CD4-positive, alpha-beta memory T cell (primary cell): ENCODE results near the gene NUP214. TPM values are rescaled to one million over a fixed set of nuclear protein-coding genes. Genes with fewer than 3 reads are reported as not detected.

Experiments used
- CTCF ChIA-PET: fragments of 350-600 bp; sonication (Branson Sonifier 250); formaldehyde crosslinking; loops from one replicate; lab custom pipeline; 2021; ENCODE audit warnings: inconsistent platforms; ENCODE audit not compliant: partially characterized antibody; lab: Charles Lee
- POLR2A ChIA-PET: fragments of 350-600 bp; sonication (Branson Sonifier 250); formaldehyde crosslinking; loops from one replicate; lab custom pipeline; 2021; ENCODE audit not compliant: partially characterized antibody; lab: Charles Lee
- DNase-seq, 5 donors: peaks; one replicate each; pipeline versions ENCODE4 v3.0.0 to v3.0.0-alpha.2; 2020 to 2022; ENCODE audit warnings: mixed read lengths in 1 of 5
- H3K27ac ChIP-seq: one replicate; pipeline ENCODE4 v1.7.0; 2013; ENCODE audit warnings: low read depth, low read length
- H3K27me3 ChIP-seq: 2 replicates; pipeline ENCODE4 v1.7.0; 2013; ENCODE audit warnings: mild to moderate bottlenecking, low read length, moderate library complexity; ENCODE audit not compliant: insufficient read depth
- H3K36me3 ChIP-seq: 2 replicates; pipeline ENCODE4 v1.7.0; 2013; ENCODE audit warnings: mild to moderate bottlenecking, low read length, moderate library complexity; ENCODE audit not compliant: insufficient read depth
- H3K4me1 ChIP-seq: 2 replicates; pipeline ENCODE4 v1.7.0; 2013; ENCODE audit warnings: mild to moderate bottlenecking, low read length, moderate library complexity; ENCODE audit not compliant: insufficient read depth
- H3K4me3 ChIP-seq, 2 donors: one replicate each; pipeline ENCODE4 v1.7.0; 2013; ENCODE audit warnings: low read length in 2 of 2, mild to moderate bottlenecking in 1 of 2
- H3K9me3 ChIP-seq, 2 donors: one replicate each; pipeline ENCODE4 v1.7.0; 2013; ENCODE audit warnings: low read length in 2 of 2, control low read depth in 1 of 2; ENCODE audit not compliant: control insufficient read depth in 1 of 2
- H3K27ac Mint-ChIP-seq, 7 donors: one replicate each; pipeline ENCODE4 v1.8.0; 2020 to 2021; ENCODE audit warnings: mixed read lengths in 7 of 7, mild to moderate bottlenecking in 6 of 7, inconsistent platforms in 3 of 7, moderate library complexity in 3 of 7
- H3K27me3 Mint-ChIP-seq, 2 donors: one replicate each; pipeline ENCODE4 v1.8.0; 2020 to 2021; ENCODE audit warnings: mixed read lengths in 2 of 2
- H3K36me3 Mint-ChIP-seq, 2 donors: one replicate each; pipeline ENCODE4 v1.8.0; 2020 to 2021; ENCODE audit warnings: mixed read lengths in 2 of 2, inconsistent platforms in 1 of 2, mild to moderate bottlenecking in 1 of 2
- H3K4me1 Mint-ChIP-seq, 4 donors: one replicate each; pipeline ENCODE4 v1.8.0; 2020 to 2021; ENCODE audit warnings: mixed read lengths in 4 of 4, mild to moderate bottlenecking in 1 of 4
- H3K4me3 Mint-ChIP-seq, 8 donors: one replicate each; pipeline ENCODE4 v1.8.0; 2020 to 2021; ENCODE audit warnings: mixed read lengths in 8 of 8, mild to moderate bottlenecking in 7 of 8, moderate library complexity in 6 of 8, inconsistent platforms in 3 of 8
- H3K9me3 Mint-ChIP-seq, 8 donors: one replicate each; pipeline ENCODE4 v1.8.0; 2020 to 2021; ENCODE audit warnings: mixed read lengths in 8 of 8, mild to moderate bottlenecking in 5 of 8, inconsistent platforms in 3 of 8, moderate library complexity in 1 of 8
- intact Hi-C: fragments of 100-400 bp; cut with micrococcal nuclease; formaldehyde crosslinking; loops from one replicate; pipeline ENCODE4 v1.15.1; 2023
- polyA plus RNA-seq, 2 donors: library from polyadenylated mRNA; unstranded; fragments of 300-500 nt; fragmentation: Illumina TruSeq; gene quantifications; one replicate each; pipeline ENCODE4 v1.2.3, GENCODE V29; 2021
- total RNA-seq, 2 experiments: library from RNA; stranded (reverse); gene quantifications; one replicate each; pipeline ENCODE4 v1.2.3, GENCODE V29; 2021

Gene NUP214
- total and polyA plus RNA-seq, 4 experiments from 2014 or later = 6.6 to 79.5 (median 47.2) TPM

DNA sequence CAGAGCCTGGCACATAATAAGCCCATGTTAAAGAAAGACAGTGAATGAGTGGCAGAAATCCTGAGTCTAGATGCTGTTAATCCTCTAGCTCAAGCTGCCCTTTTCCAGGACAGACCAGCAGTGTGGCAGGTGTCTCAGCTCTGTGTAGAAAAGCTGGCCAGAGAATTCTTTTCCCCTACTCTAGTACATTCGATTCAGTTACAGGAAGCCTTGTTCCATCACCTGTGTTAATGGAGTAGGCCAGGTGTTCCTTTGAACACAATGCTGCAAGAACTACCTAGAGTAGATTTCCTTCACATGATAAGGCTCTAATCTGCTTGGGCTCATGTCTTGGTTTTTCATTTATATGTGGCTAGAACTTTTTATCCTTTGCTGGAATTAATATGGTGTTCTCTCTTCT is 52.5 kb downstream of the NUP214 start:
- Histone ChIP-seq H3K4me1 (no peaks in the 10 kb centered on the region), H3K27me3 (no peaks in the 10 kb centered on the region), H3K27ac (no peak overlapping the region), H3K36me3 (peaks cover 58% of the 10 kb centered on the region), H3K9me3 (no peaks in the 10 kb centered on the region), H3K4me3 (no peak overlapping the region)
- peak overlapping the region in 6 of 7 donors; percentile 11 to 90 (median 80) for H3K27ac Mint-ChIP-seq
- no peak for DNase-seq
- H3K9me3 Mint-ChIP-seq = no peaks in the 10 kb centered on the region
- H3K4me3 Mint-ChIP-seq = no peak overlapping the region
- ChIA-PET CTCF (interaction anchor here (0.6 to 9.7 kb wide), 30 partner anchors 11 to 292 kb away, joined by 3 to 302 read pairs (median 5); no protein-coding TSS in a partner anchor), POLR2A (interaction anchor here (1.0 to 2.4 kb wide), 5 partner anchors 78 to 159 kb away, joined by 3 to 18 read pairs (median 5); no protein-coding TSS in a partner anchor)
- H3K27me3 Mint-ChIP-seq = no peaks in the 10 kb centered on the region
- peaks cover 3 to 14% (median 12%) of the 10 kb centered on the region in 4 donors for H3K4me1 Mint-ChIP-seq
- H3K36me3 Mint-ChIP-seq = peaks cover 56 to 77% of the 10 kb centered on the region in 2 donors
- intact Hi-C loops = loop anchor here (1.0 to 10.0 kb wide), 4 partner anchors 57 to 158 kb away; no protein-coding TSS in a partner anchor

DNA sequence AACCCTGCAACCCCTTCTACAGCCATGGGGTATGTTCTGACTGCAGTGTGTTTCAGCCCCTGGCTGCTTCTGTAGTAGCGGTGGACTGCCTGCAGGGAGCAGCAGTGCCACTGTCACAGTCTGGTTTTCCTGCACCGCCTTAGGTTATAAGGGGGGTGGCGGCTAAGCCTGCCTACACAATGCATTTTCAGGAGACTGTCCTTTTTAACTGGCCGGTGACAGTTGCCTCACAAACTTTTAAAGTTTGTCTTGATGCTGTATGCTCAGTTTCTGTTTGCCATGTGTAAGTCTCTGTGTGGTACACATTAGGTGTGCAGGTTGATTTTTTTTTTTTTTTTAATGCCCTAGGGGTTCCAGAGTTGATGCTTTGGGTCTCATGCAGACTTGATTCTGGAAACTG is 53.0 kb downstream of the NUP214 start:
- H3K9me3 Mint-ChIP-seq = no peaks in the 10 kb centered on the region
- H3K4me3 ChIP-seq = no peak overlapping the region
- peak; percentile 64 to 78 (median 71) for DNase-seq
- H3K4me3 Mint-ChIP-seq = no peak overlapping the region
- POLR2A ChIA-PET = interaction anchor here (0.6 to 2.4 kb wide), 8 partner anchors 78 to 159 kb away, joined by 3 to 18 read pairs (median 3); no protein-coding TSS in a partner anchor
- peaks cover 58% of the 10 kb centered on the region for H3K36me3 ChIP-seq
- no peaks in the 10 kb centered on the region for H3K4me1 ChIP-seq
- no peaks in the 10 kb centered on the region for H3K9me3 ChIP-seq
- H3K4me1 Mint-ChIP-seq = peaks cover 3 to 14% (median 12%) of the 10 kb centered on the region in 4 donors
- H3K27ac Mint-ChIP-seq = peak overlapping the region; percentile 11 to 90 (median 79)
- peaks cover 57 to 78% of the 10 kb centered on the region in 2 donors for H3K36me3 Mint-ChIP-seq
- H3K27me3 Mint-ChIP-seq = no peaks in the 10 kb centered on the region
- intact Hi-C loops = loop anchor here (1.0 to 10.0 kb wide), 4 partner anchors 56 to 158 kb away; no protein-coding TSS in a partner anchor
- H3K27ac ChIP-seq = no peak overlapping the region
- no peaks in the 10 kb centered on the region for H3K27me3 ChIP-seq
- CTCF ChIA-PET = interaction anchor here (0.6 to 9.7 kb wide), 32 partner anchors 14 to 406 kb away, joined by 3 to 302 read pairs (median 5); no protein-coding TSS in a partner anchor

DNA sequence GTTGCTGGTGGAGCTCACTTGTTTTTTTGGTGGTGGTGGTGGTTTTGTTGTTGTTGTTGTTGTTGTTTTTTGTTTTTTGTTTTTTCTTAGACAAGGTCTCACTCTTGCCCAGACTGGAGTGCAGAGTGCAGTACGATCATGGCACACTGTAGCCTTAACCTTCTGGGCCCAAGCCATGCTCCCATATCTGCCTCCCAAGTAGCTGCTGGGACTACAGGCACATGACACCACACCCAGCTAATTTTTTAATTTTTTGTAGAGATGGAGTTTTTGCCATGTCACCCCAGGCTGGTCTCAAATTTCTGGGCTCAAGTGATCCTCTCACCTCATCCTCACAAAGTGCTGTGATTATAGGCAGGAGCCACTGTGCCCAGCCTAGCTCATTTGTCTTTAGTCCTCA is 53.5 kb downstream of the NUP214 start:
- no peak for DNase-seq

DNA sequence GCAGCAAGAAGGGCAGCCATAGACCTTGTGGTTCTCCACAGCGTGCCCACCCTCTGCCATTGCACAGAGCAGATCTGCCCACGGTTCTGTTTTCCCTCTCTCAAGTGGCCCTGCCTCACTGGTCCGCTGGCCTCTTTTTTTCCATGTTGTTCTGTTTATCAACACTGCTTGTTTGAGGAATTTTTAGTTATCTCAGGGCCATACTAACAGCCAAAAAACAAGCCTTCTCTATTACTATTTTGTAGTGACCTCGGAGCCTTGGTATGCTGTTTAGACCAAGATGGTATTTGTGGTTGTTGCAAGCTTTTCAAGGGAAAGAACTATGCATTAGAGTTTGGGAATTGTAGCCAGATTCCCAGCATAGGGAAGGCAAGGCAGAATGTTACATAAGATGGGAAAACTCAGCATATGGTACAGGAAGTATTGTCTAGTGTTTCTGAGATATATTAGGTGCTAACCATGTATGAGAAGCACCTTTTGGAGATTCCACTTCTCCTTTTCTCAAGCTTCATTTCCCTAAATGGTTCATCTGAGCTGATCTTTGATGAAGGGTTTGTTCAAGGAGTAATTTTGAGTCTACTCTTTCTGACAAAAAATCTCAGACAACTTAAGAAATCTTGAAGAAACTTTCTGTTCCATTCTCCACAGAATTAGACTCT is 54.3 kb downstream of the NUP214 start:
- Mint-ChIP-seq H3K27me3 (no peaks in the 10 kb centered on the region), H3K9me3 (no peaks in the 10 kb centered on the region), H3K36me3 (peaks cover 52 to 73% of the 10 kb centered on the region in 2 donors), H3K27ac (no peak overlapping the region), H3K4me3 (no peak overlapping the region), H3K4me1 (peaks cover 3 to 14% (median 12%) of the 10 kb centered on the region in 4 donors)
- no peak overlapping the region for H3K27ac ChIP-seq
- intact Hi-C loops = loop anchor here (2.0 to 10.0 kb wide), 2 partner anchors 55 to 99 kb away; no protein-coding TSS in a partner anchor
- H3K9me3 ChIP-seq = no peaks in the 10 kb centered on the region
- no peaks in the 10 kb centered on the region for H3K4me1 ChIP-seq
- DNase-seq = no peak
- H3K4me3 ChIP-seq = no peak overlapping the region
- POLR2A ChIA-PET = interaction anchor here (0.6 kb wide), 1 partner anchor 55 kb away, joined by 3 read pairs; the partner anchor contains the start of gene NUP214
- CTCF ChIA-PET = interaction anchor here (0.7 to 9.7 kb wide), 14 partner anchors 13 to 170 kb away, joined by 3 to 302 read pairs (median 5); partner anchors contain the start of gene FAM78A
- H3K36me3 ChIP-seq = peaks cover 51% of the 10 kb centered on the region
- no peaks in the 10 kb centered on the region for H3K27me3 ChIP-seq

More for the DNA sequence above, 53.5 kb downstream of the NUP214 start:
- Mint-ChIP-seq H3K4me3 (no peak overlapping the region), H3K4me1 (peaks cover 3 to 14% (median 12%) of the 10 kb centered on the region in 4 donors), H3K27me3 (no peaks in the 10 kb centered on the region), H3K27ac (peak overlapping the region in 2 of 7 donors; percentile 13 to 80), H3K9me3 (no peaks in the 10 kb centered on the region), H3K36me3 (peaks cover 56 to 75% of the 10 kb centered on the region in 2 donors)
- Histone ChIP-seq H3K9me3 (no peaks in the 10 kb centered on the region), H3K36me3 (peaks cover 57% of the 10 kb centered on the region), H3K27me3 (no peaks in the 10 kb centered on the region), H3K27ac (no peak overlapping the region), H3K4me1 (no peaks in the 10 kb centered on the region), H3K4me3 (no peak overlapping the region)
- intact Hi-C loops = loop anchor here (1.0 to 10.0 kb wide), 4 partner anchors 56 to 157 kb away; no protein-coding TSS in a partner anchor
- ChIA-PET CTCF (interaction anchor here (0.7 to 9.7 kb wide), 21 partner anchors 13 to 405 kb away, joined by 3 to 302 read pairs (median 5); no protein-coding TSS in a partner anchor), POLR2A (interaction anchor here (0.6 to 2.4 kb wide), 7 partner anchors 54 to 157 kb away, joined by 3 to 18 read pairs (median 3); partner anchors contain the start of gene NUP214)

DNA sequence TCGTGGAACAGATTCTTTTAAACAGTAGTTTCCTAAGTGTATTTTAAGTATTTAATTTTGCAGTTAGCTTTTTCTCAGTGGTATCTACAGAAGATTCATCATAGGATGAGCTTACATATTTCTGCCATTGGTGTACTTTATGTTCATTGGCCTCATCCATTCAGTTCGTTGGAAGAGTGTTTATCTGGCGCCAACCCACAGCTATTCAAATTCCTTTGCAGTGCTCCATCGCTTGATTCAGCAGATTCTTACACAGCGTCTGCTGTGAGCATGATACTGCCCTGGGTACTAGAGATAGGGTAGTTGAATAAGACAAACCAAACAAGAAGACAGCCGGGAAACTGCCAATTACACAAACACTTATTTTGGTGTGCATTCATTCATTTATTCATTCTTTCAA is 55.1 kb downstream of the NUP214 start:
- Histone ChIP-seq H3K36me3 (peaks cover 43% of the 10 kb centered on the region), H3K27ac (no peak overlapping the region), H3K4me3 (no peak overlapping the region), H3K9me3 (no peaks in the 10 kb centered on the region), H3K27me3 (no peaks in the 10 kb centered on the region), H3K4me1 (no peaks in the 10 kb centered on the region)
- H3K4me3 Mint-ChIP-seq = no peak overlapping the region
- H3K9me3 Mint-ChIP-seq = no peaks in the 10 kb centered on the region
- peaks cover 50 to 73% of the 10 kb centered on the region in 2 donors for H3K36me3 Mint-ChIP-seq
- no peak for DNase-seq
- H3K27me3 Mint-ChIP-seq = no peaks in the 10 kb centered on the region
- ChIA-PET POLR2A (interaction anchor here (1.2 kb wide), 1 partner anchor 96 kb away, joined by 4 read pairs; the partner anchor contains the start of gene FAM78A), CTCF (interaction anchor here (0.7 to 9.7 kb wide), 11 partner anchors 12 to 169 kb away, joined by 3 to 302 read pairs (median 4); partner anchors contain the start of gene FAM78A)
- peak overlapping the region in 2 of 7 donors; percentile 22 to 36 for H3K27ac Mint-ChIP-seq
- intact Hi-C loops = no loop called here
- H3K4me1 Mint-ChIP-seq = peaks cover 3 to 16% (median 13%) of the 10 kb centered on the region in 4 donors

DNA sequence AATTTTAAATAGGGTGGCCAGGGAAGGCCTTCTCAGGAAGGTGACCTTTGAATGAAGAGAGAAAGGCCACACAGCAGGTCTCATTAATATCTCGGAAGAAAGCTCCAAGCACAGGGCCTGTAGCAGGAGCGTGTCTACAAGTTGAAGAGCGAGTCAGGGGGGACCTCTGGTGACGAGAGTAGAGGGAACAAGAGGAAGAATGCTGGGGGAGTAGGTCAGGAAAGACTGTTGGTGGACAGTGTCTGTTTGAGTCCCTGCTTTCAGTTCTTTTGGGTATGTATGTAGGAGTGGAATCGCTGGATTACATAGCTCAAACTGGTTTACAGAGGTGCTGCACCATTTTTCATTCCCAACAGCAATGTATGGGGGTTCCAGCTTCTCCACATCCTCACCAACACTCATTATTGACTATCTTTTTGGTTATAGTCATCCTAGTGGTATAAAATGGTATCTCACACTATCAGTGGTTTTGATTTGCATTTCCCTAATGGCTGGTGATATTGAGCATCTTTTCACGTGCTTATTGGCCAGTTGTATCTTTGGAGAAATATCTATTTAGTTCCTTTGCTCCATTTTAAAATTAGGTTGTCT is 55.8 kb downstream of the NUP214 start:
- H3K27ac Mint-ChIP-seq = peak overlapping the region in 2 of 7 donors; percentile 0 to 25
- Histone ChIP-seq H3K36me3 (peaks cover 40% of the 10 kb centered on the region), H3K27me3 (no peaks in the 10 kb centered on the region), H3K27ac (no peak overlapping the region), H3K9me3 (no peaks in the 10 kb centered on the region), H3K4me3 (no peak overlapping the region), H3K4me1 (no peaks in the 10 kb centered on the region)
- ChIA-PET CTCF (interaction anchor here (0.6 to 9.7 kb wide), 10 partner anchors 11 to 208 kb away, joined by 3 to 302 read pairs (median 4); no protein-coding TSS in a partner anchor), POLR2A (interaction anchor here (0.8 to 1.2 kb wide), 2 partner anchors 75 to 95 kb away, joined by 3 to 4 read pairs; partner anchors contain the start of gene FAM78A)
- H3K9me3 Mint-ChIP-seq = no peaks in the 10 kb centered on the region
- H3K4me3 Mint-ChIP-seq = no peak overlapping the region
- DNase-seq = peak in 2 of 5 donors; percentile 9 to 10
- intact Hi-C loops = no loop called here
- peaks cover 3 to 17% (median 13%) of the 10 kb centered on the region in 4 donors for H3K4me1 Mint-ChIP-seq
- H3K36me3 Mint-ChIP-seq = peaks cover 54 to 72% of the 10 kb centered on the region in 2 donors
- H3K27me3 Mint-ChIP-seq = no peaks in the 10 kb centered on the region
